ENCODE data around the gene ATP6V0A1. TPM values are rescaled to one million over a fixed set of nuclear protein-coding genes. Genes with fewer than 3 reads are reported as not detected.

Gene ATP6V0A1
- total and polyA plus RNA-seq, 2 of the 4 experiments (the other 2 are of a cell fraction), result 18.8 to 34.0 TPM

GRCh38 chr17:42518046-42518754 is 59.5 kb downstream of the ATP6V0A1 start:
- Histone ChIP-seq H3K36me3 (ENCODE audit: control insufficient read depth, insufficient read depth, low read length) (peaks cover 2% of the 10 kb centered on the region; the same call in 1 of the 2 replicates), H3K18ac (ENCODE audit: low read depth, low read length) (peak overlapping the region; percentile 95), H4K8ac (ENCODE audit: low read depth in 2 of 2, low read length in 2 of 2) (peak overlapping the region; percentile 98 to 100), H2AK9ac (replicated peaks; ENCODE audit: low read depth, low read length, poor library complexity) (peak overlapping the region; percentile 99), H3K4me3 (ENCODE audit: insufficient read depth, low read depth, low read length) (no peak overlapping the region), H2BK20ac (ENCODE audit: low read depth, low read length) (peak overlapping the region; percentile 99), H3K27ac (ENCODE audit: insufficient read depth, low read length) (peak overlapping the region; percentile 99), H3K23ac (ENCODE audit: low read depth, low read length) (peak overlapping the region; percentile 100), H2AK5ac (ENCODE audit: low read depth, low read length) (peak overlapping the region; percentile 99), H3K56ac (ENCODE audit: extremely low read depth, insufficient read depth, low read length) (peak overlapping the region; percentile 99), H3K79me1 (ENCODE audit: low read depth in 1 of 2, low read length in 2 of 2) (peaks cover 9 to 67% of the 10 kb centered on the region in 2 experiments; a peak in 3 of 4 replicates), H4K5ac (ENCODE audit: low read depth, low read length) (peak overlapping the region; percentile 97), H3K14ac (replicated peaks; ENCODE audit: low read depth, low read length) (peak overlapping the region; percentile 99), H2AFZ (replicated peaks; ENCODE audit: low read length, poor library complexity) (peak overlapping the region; percentile 77), H2BK120ac (ENCODE audit: low read depth, low read length) (peak overlapping the region; percentile 100), H3K27me3 (ENCODE audit: control insufficient read depth, insufficient read depth, low read length) (no peaks in the 10 kb centered on the region), H4K20me1 (ENCODE audit: insufficient read depth, low read length) (no peaks in the 10 kb centered on the region; the same call in 1 of the 2 replicates), H3K9ac (ENCODE audit: low read depth, low read length) (peak overlapping the region; percentile 57), H3K4me1 (ENCODE audit: control insufficient read depth, insufficient read depth, low read length) (peaks cover 73% of the 10 kb centered on the region), H4K91ac (ENCODE audit: insufficient read depth, low read depth, low read length) (peak overlapping the region; percentile 100), H3K9me1 (ENCODE audit: insufficient read depth, low read length) (peaks cover 41% of the 10 kb centered on the region), H3K4ac (ENCODE audit: low read depth, low read length) (peak overlapping the region; percentile 100), H3K4me2 (ENCODE audit: low read depth, low read length) (peak overlapping the region; percentile 47), H2BK5ac (ENCODE audit: low read depth, low read length, poor library complexity, severe bottlenecking) (peak overlapping the region; percentile 99), H2BK15ac (ENCODE audit: low read depth, low read length) (peak overlapping the region; percentile 100), H3K9me3 (ENCODE audit: control insufficient read depth, insufficient read depth, low read length) (no peaks in the 10 kb centered on the region)
- 0% methylated on average over 2 of the region's 9 CpGs; no CpG with 5 or more reads in 1 of the 2 experiments for WGBS, 2 experiments (ENCODE audit: extremely low coverage in 2 of 2, insufficient read length in 1 of 2)
- ChIA-PET POLR2A (ENCODE audit: unreplicated experiment) (interaction anchor here (1.3 to 4.2 kb wide), 2 partner anchors 9 to 95 kb away, joined by 4 to 17 read pairs; partner anchors contain the start of gene CAVIN1), CTCF (interaction anchor here (0.5 to 2.8 kb wide), 9 partner anchors 9 to 552 kb away, joined by 3 to 14 read pairs (median 4); partner anchors contain the start of gene CAVIN1)
- intact Hi-C loops (cut with micrococcal nuclease) (loop anchor here (5.0 kb wide), 1 partner anchor 111 kb away; no protein-coding TSS in a partner anchor), in situ Hi-C loops (cut with MboI; ENCODE audit: low sequenced_read_pairs) (no loop called here), dilution Hi-C loops (cut with HindIII; ENCODE audit: low sequenced_read_pairs, unreplicated experiment) (no loop called here)
- no TSS peak for BruUV-seq (replicated peaks)
- ATAC-seq (ENCODE audit: low read depth) (peak; percentile 13), DNase-seq (peak; percentile 98)
- TF ChIP-seq RCOR1 (IDR thresholded peaks at IDR 0.05; ENCODE audit: insufficient replicate concordance, low read length) (no peak), CTCF (conservative IDR thresholded peaks at IDR 0.05; ENCODE audit: low read depth, low read length) (no peak), NFE2L2 (IDR thresholded peaks at IDR 0.05; ENCODE audit: low read depth, low read length) (no peak), RFX5 (IDR thresholded peaks at IDR 0.05; ENCODE audit: low read depth, low read length) (no peak), POLR2A (IDR thresholded peaks at IDR 0.05; ENCODE audit: low read depth, low read length) (peak; percentile 74), USF2 (IDR thresholded peaks at IDR 0.05; ENCODE audit: low read depth, low read length) (no peak), SMC3 (IDR thresholded peaks at IDR 0.05; ENCODE audit: low read depth, low read length) (peak; percentile 13), MAFK (IDR thresholded peaks at IDR 0.05; ENCODE audit: low read depth, low read length) (no peak), BHLHE40 (IDR thresholded peaks at IDR 0.05; ENCODE audit: low read depth, low read length) (0 out of 2 replicates have a peak, but pooled peaks have one; percentile 21), CHD1 (IDR thresholded peaks at IDR 0.05; ENCODE audit: low read depth, low read length) (no peak; the same call in 1 of the 2 replicates), FOS (IDR thresholded peaks at IDR 0.05; ENCODE audit: low read depth, low read length) (peak; percentile 92), ELK1 (IDR thresholded peaks at IDR 0.05; ENCODE audit: borderline replicate concordance, low read depth, low read length) (no peak), MXI1 (IDR thresholded peaks at IDR 0.05; ENCODE audit: borderline replicate concordance, low read depth, low read length) (no peak), RAD21 (IDR thresholded peaks at IDR 0.05; ENCODE audit: low read length) (peak; percentile 11; the same call in 1 of the 2 replicates)

Measured in IMR-90 (cell line).